ENCODE measurements around the gene CCDC171.

Gene CCDC171

GRCh38 chr9:15999422-16000339 is 446.8 kb downstream of the CCDC171 start:
- no peak for DNase-seq (ENCODE audit: low read depth in 2 of 2)

- DNase-seq (ENCODE audit: low read depth in 2 of 2): no peak
These were observed 448.0 kb downstream of the CCDC171 start for GRCh38 chr9:16000811-16001210.

DNA sequence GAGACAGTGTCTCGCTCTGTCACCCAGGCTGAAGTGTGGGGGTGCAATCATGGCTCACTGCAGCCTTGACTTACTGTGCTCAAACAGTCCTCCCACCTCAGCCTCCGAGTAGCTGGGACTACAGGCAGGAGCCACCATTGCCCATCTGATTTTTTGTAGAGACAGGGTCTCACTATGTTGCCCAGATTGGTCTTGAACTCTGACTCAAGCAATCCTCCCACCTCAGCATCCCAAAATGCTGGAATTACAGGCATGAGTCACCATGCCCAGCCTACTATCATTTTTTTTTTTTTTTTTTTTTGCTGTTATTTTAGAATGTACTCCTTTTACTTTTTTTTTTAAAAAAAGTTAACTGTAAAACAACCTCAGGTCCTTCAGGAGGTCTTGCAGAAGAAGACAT is 449.0 kb downstream of the CCDC171 start:
- no peak for DNase-seq (ENCODE audit: low read depth in 2 of 2)

DNA sequence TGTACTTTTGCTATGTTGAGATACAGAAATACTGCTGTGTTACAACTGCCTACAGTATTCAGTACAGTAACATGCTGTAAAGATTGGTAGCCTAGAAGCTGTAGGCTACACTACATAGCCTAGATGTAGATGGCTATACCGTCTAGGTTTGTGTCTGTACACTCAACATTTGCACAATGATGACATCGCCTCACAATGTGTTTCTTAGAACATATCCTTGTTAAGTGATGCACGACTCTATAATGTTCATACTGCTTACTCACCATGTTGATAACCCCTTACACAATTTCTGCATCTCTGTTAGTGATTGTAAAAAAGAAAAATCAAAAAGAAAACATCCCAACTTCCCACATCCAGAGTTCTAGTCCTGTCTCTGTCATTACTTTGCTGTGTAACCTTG is 450.0 kb downstream of the CCDC171 start:
- DNase-seq (ENCODE audit: low read depth in 2 of 2): no peak

DNA sequence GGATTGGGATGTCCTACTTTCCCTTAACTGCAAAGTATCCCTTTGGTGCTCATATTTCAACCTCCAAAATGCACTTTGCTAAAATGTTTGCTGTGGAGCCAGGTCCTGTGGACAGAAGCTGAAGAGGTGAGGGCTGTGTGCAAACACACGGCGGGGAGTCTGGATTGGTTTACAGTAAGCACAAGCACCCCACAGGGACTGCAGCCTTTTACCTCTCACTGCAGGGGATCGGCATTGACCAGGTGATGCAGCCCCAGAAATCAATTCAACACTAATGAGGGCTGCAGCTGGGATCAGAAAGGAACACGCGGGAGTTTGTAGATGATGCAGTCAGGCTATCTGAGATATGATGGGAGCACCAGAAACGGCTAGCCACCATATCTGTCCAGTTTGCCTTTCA is 450.9 kb downstream of the CCDC171 start:
- no peak for DNase-seq (ENCODE audit: low read depth in 2 of 2)

GRCh38 chr9:16004613-16005012 is 451.8 kb downstream of the CCDC171 start:
- no peak for DNase-seq (ENCODE audit: low read depth in 2 of 2)

- DNase-seq (ENCODE audit: low read depth in 2 of 2): no peak
These were observed 457.4 kb downstream of the CCDC171 start for GRCh38 chr9:16010221-16010620.

DNA sequence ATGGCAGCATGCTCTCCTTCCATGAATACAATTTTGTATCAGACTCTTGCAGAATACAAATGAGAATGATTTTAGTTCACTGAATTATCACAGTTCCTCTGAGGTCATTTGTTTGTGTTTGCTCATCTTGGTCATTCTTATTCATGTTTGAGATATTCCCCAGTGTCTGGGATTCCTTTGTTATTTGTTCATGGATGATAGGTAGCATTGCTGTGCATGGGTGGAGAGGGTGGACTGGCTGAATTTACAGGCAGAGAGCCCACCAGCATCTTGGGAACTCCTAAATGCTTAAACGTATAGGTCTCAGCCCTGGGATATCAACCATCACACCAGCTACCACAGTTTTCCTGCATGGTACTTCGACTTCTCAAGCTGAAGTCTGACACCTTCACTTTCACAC is 459.8 kb downstream of the CCDC171 start:
- no peak for DNase-seq (ENCODE audit: low read depth in 2 of 2)

- DNase-seq (ENCODE audit: low read depth in 2 of 2): no peak
These were observed 460.5 kb downstream of the CCDC171 start for GRCh38 chr9:16013366-16013765.

GRCh38 chr9:16013826-16014225 is 461.0 kb downstream of the CCDC171 start:
- no peak for DNase-seq (ENCODE audit: low read depth in 2 of 2)

- no peak for DNase-seq (ENCODE audit: low read depth in 2 of 2)
These were observed 469.4 kb downstream of the CCDC171 start for GRCh38 chr9:16022228-16022627.

DNA sequence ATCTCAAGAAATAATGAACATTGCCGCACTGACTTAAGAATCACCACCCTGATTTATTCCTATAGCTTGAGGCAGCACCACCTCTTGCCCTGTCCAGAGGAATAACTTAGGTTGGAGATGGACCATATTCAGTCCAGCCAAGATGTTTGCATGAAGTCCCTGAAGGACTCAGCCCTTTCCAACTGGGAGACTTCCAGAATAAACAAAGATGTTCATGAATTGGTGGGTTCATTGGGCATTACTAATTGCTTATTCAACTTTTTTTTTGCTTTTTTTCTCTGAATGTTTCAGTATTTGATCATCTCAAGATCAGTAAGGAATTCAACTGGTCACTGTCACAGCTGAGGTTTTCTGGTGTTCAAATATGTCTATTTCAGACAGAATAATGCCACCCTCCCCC is 470.6 kb downstream of the CCDC171 start:
- no peak for DNase-seq (ENCODE audit: low read depth in 2 of 2)
